ENCODE data around the gene SPAG6. TPM values are rescaled to one million over a fixed set of nuclear protein-coding genes. Genes with fewer than 3 reads are reported as not detected.

SPAG6 gene
- total and polyA plus RNA-seq, 4 donors: 0.23 TPM; not detected in 3

GRCh38 chr10:22365233-22365632 lies 19.9 kb downstream of the SPAG6 start:
- no peaks in the 10 kb centered on the region for H3K9me3 ChIP-seq (ENCODE audit: control insufficient read depth in 4 of 4, low read length in 3 of 4)
- WGBS: 93% methylated on average over 1 of the region's 1 CpG
- H3K9ac ChIP-seq (ENCODE audit: low read depth in 1 of 2, low read length in 2 of 2): no peak overlapping the region
- no peak overlapping the region for H3K4me3 ChIP-seq (ENCODE audit: low read depth in 1 of 3, low read length in 3 of 3)
- no peaks in the 10 kb centered on the region for H3K4me1 ChIP-seq (ENCODE audit: control insufficient read depth in 4 of 4, insufficient read depth in 4 of 4, low read length in 3 of 4)
- no peak overlapping the region for H3K27ac ChIP-seq (ENCODE audit: low read depth in 1 of 2, low read length in 2 of 2)
- no peaks in the 10 kb centered on the region for H3K36me3 ChIP-seq (ENCODE audit: control insufficient read depth in 4 of 4, insufficient read depth in 3 of 4, low read depth in 1 of 4, low read length in 3 of 4)
- no peak for DNase-seq (ENCODE audit: low spot score)
- H3K27me3 ChIP-seq (ENCODE audit: control insufficient read depth in 4 of 4, insufficient read depth in 4 of 4, low read length in 3 of 4): peaks cover 0 to 2% (median 0%) of the 10 kb centered on the region in 4 donors
- TF ChIP-seq REST (IDR thresholded peaks at IDR 0.05) (no peak), RXRA (IDR thresholded peaks at IDR 0.05) (no peak), FOXA2 (IDR thresholded peaks at IDR 0.05) (no peak), NR2F2 (IDR thresholded peaks at IDR 0.05) (no peak), HNF4G (IDR thresholded peaks at IDR 0.05) (no peak), EGR1 (IDR thresholded peaks at IDR 0.05; ENCODE audit: low read depth in 2 of 2) (no peak), FOXA1 (IDR thresholded peaks at IDR 0.05) (no peak), MAX (IDR thresholded peaks at IDR 0.05) (no peak), ATF3 (IDR thresholded peaks at IDR 0.05) (no peak), SP1 (IDR thresholded peaks at IDR 0.05) (no peak)

GRCh38 chr10:22365644-22366434 lies 20.5 kb downstream of the SPAG6 start:
- no peak for DNase-seq (ENCODE audit: low spot score)
- no peaks in the 10 kb centered on the region for H3K4me1 ChIP-seq (ENCODE audit: control insufficient read depth in 4 of 4, insufficient read depth in 4 of 4, low read length in 3 of 4)
- TF ChIP-seq ATF3 (IDR thresholded peaks at IDR 0.05) (no peak), MAX (IDR thresholded peaks at IDR 0.05) (no peak), HNF4A (conservative IDR thresholded peaks at IDR 0.05) (no peak), REST (IDR thresholded peaks at IDR 0.05) (no peak), RXRA (IDR thresholded peaks at IDR 0.05) (no peak), JUND (IDR thresholded peaks at IDR 0.05) (no peak), FOXA1 (IDR thresholded peaks at IDR 0.05) (no peak)
- H3K27me3 ChIP-seq (ENCODE audit: control insufficient read depth in 4 of 4, insufficient read depth in 4 of 4, low read length in 3 of 4): peaks cover 0 to 2% (median 0%) of the 10 kb centered on the region in 4 donors
- 89% methylated on average over 4 of the region's 4 CpGs for WGBS
- no peak overlapping the region for H3K27ac ChIP-seq (ENCODE audit: low read depth in 1 of 2, low read length in 2 of 2)
- no peak overlapping the region for H3K9ac ChIP-seq (ENCODE audit: low read depth in 1 of 2, low read length in 2 of 2)
- no peaks in the 10 kb centered on the region for H3K9me3 ChIP-seq (ENCODE audit: control insufficient read depth in 4 of 4, low read length in 3 of 4)
- no peak overlapping the region for H3K4me3 ChIP-seq (ENCODE audit: low read depth in 1 of 3, low read length in 3 of 3)
- no peaks in the 10 kb centered on the region for H3K36me3 ChIP-seq (ENCODE audit: control insufficient read depth in 4 of 4, insufficient read depth in 3 of 4, low read depth in 1 of 4, low read length in 3 of 4)

All from liver (tissue), 9 donors.